Kidney epithelial cell (primary cell): ENCODE results near the gene BRINP3. TPM values are rescaled to one million over a fixed set of nuclear protein-coding genes. Genes with fewer than 3 reads are reported as not detected.

Source experiments
- DNase-seq: peaks from one replicate; pipeline ENCODE4 v3.0.0-alpha.2; 2010; ENCODE audit warnings: low read depth
- H3K27me3 ChIP-seq: 2 replicates; pipeline ENCODE4 v1.6.0; 2011; ENCODE audit warnings: low read length; ENCODE audit not compliant: control insufficient read depth, insufficient read depth
- H3K36me3 ChIP-seq: 2 replicates; pipeline ENCODE4 v1.5.1; 2011; ENCODE audit warnings: low read length; ENCODE audit not compliant: control insufficient read depth, insufficient read depth
- H3K4me3 ChIP-seq: 2 replicates; pipeline ENCODE4 v1.5.1; 2011; ENCODE audit warnings: low read depth, mild to moderate bottlenecking, control low read depth, low read length
- CTCF ChIP-seq: IDR thresholded peaks from 2 replicates; pipeline ENCODE4 v1.5.1; 2011; ENCODE audit warnings: mild to moderate bottlenecking, moderate library complexity, low read length, control low read depth, inconsistent platforms; ENCODE audit not compliant: insufficient read depth, poor library complexity, severe bottlenecking
- total RNA-seq: library from RNA; depleted of rRNA; stranded (reverse); fragments of >200 nt; gene quantifications from 2 replicates; pipeline ENCODE4 v1.2.3, GENCODE V29; 2015

Gene BRINP3
- total RNA-seq, 1 donor from 2014 or later = 0.04 TPM

- no peak for DNase-seq
- Histone ChIP-seq H3K27me3 (peaks cover 3% of the 10 kb centered on the region), H3K4me3 (no peak overlapping the region), H3K36me3 (no peaks in the 10 kb centered on the region)
- TF ChIP-seq CTCF = no peak
These were observed 5.6 kb downstream of the BRINP3 start for GRCh38 chr1:190472042-190472441.

- TF ChIP-seq CTCF = no peak
- no peak for DNase-seq
- Histone ChIP-seq H3K27me3 (no peaks in the 10 kb centered on the region), H3K4me3 (no peak overlapping the region), H3K36me3 (no peaks in the 10 kb centered on the region)
These were observed 13.0 kb downstream of the BRINP3 start for GRCh38 chr1:190464690-190465089.

- DNase-seq = no peak
- Histone ChIP-seq H3K4me3 (no peak overlapping the region), H3K27me3 (no peaks in the 10 kb centered on the region), H3K36me3 (no peaks in the 10 kb centered on the region)
- TF ChIP-seq CTCF = no peak
These were observed 21.5 kb downstream of the BRINP3 start for GRCh38 chr1:190456129-190456528.

GRCh38 chr1:190455631-190456030, 22.0 kb downstream of the BRINP3 start:
- no peak for DNase-seq
- no peaks in the 10 kb centered on the region for H3K36me3 ChIP-seq
- TF ChIP-seq CTCF = no peak
- H3K27me3 ChIP-seq = no peaks in the 10 kb centered on the region
- H3K4me3 ChIP-seq = no peak overlapping the region

GRCh38 chr1:190453550-190453949, 24.1 kb downstream of the BRINP3 start:
- Histone ChIP-seq H3K4me3 (no peak overlapping the region), H3K27me3 (no peaks in the 10 kb centered on the region), H3K36me3 (no peaks in the 10 kb centered on the region)
- DNase-seq = no peak
- no peak for TF ChIP-seq CTCF

- H3K36me3 ChIP-seq = no peaks in the 10 kb centered on the region
- TF ChIP-seq CTCF = no peak
- no peak for DNase-seq
- no peaks in the 10 kb centered on the region for H3K27me3 ChIP-seq
- H3K4me3 ChIP-seq = no peak overlapping the region
These were observed 25.3 kb downstream of the BRINP3 start for GRCh38 chr1:190452272-190452848.
